HCT116 (cell line): ENCODE data around the gene B4GALNT4. TPM values are rescaled to one million over a fixed set of nuclear protein-coding genes. Genes with fewer than 3 reads are reported as not detected.
"Not testable (repeated sequence)": the region's sequence is repeated elsewhere in the genome, so short reads cannot be mapped to it uniquely, and the experiment has no call there.

Experiments
- ATAC-seq: fragments of 200-7000 bp; cut with Tn5 transposase; 2 replicates; pipeline ENCODE4 v1.9.1; 2020; ENCODE audit warnings: mild to moderate bottlenecking, moderate library complexity
- BruUV-seq: library from RNA; stranded (reverse); fragments of 400-500 nt; replicated peaks from 2 replicates; lab custom pipeline; 2021; lab: Mats Ljungman, UMichigan
- CTCF ChIA-PET: fragments of 300-600 bp; sonication (Branson Sonifier 250); formaldehyde crosslinking; loops from one replicate; lab custom pipeline; 2021; ENCODE audit warnings: antibody characterized with exemption; lab: Charles Lee
- POLR2A ChIA-PET: fragments of 300-600, 350-600 bp; sonication (Branson Sonifier 250); formaldehyde crosslinking; loops from one replicate; lab custom pipeline; 2021; ENCODE audit warnings: antibody characterized with exemption; lab: Charles Lee
- RAD21 ChIA-PET, 2 experiments: fragments of 300-600 bp; sonication (Branson Sonifier 250); formaldehyde crosslinking; loops; one replicate each; lab custom pipeline; 2023; ENCODE audit warnings: low total read pairs in 2 of 2; ENCODE audit not compliant: uncharacterized antibody in 2 of 2, unreplicated experiment in 2 of 2, low non-redundant PET in 1 of 2; lab: Charles Lee
- DNase-seq: peaks from one replicate; pipeline ENCODE4 v3.0.0-alpha.2; 2010; ENCODE audit warnings: low read depth, low spot score
- H2AFZ ChIP-seq: fragments of 200-600 bp; shearing (Covaris generic), sonication (generic); 2 replicates; pipeline ENCODE4 v1.6.1; 2017; ENCODE audit warnings: low read depth, mixed run types, mixed read lengths, antibody characterized with exemption, low read length; ENCODE audit not compliant: poor library complexity, severe bottlenecking
- H3K27ac ChIP-seq: 2 replicates; pipeline ENCODE4 v1.5.1; 2012; ENCODE audit warnings: low read depth, low read length
- H3K27me3 ChIP-seq: fragments of 200-600 bp; sonication (generic); 2 replicates; pipeline ENCODE4 v1.6.1; 2016; ENCODE audit warnings: mixed run types, low read length, mixed read lengths; ENCODE audit not compliant: insufficient read depth
- H3K36me3 ChIP-seq, 2 experiments: fragments of 200-500 bp in 1 of 2; fragments of 200-600 bp in 1 of 2; sonication (Bioruptor generic) in 1 of 2; sonication (generic) in 1 of 2; 2 replicates each; pipeline versions ENCODE4 v1.5.1 to v1.6.1; 2014 to 2016; ENCODE audit warnings: low read length in 2 of 2, inconsistent platforms in 1 of 2, mixed read lengths in 1 of 2, mixed run types in 1 of 2; ENCODE audit not compliant: insufficient read depth in 2 of 2, control insufficient read depth in 1 of 2
- H3K4me1 ChIP-seq, 2 experiments: fragments of 200-600 bp in 1 of 2; sonication (generic) in 1 of 2; 2 replicates each; pipeline versions ENCODE4 v1.5.1 to v1.6.1; 2012 to 2017; ENCODE audit warnings: low read length in 2 of 2, inconsistent platforms in 1 of 2, mild to moderate bottlenecking in 1 of 2, mixed read lengths in 1 of 2, mixed run types in 1 of 2, moderate library complexity in 1 of 2; ENCODE audit not compliant: insufficient read depth in 2 of 2, control insufficient read depth in 1 of 2
- H3K4me2 ChIP-seq: fragments of 200-600 bp; sonication (generic); 2 replicates; pipeline ENCODE4 v1.6.1; 2017; ENCODE audit warnings: mixed run types, low read length, mixed read lengths
- H3K4me3 ChIP-seq, 2 experiments: fragments of 200-600 bp in 1 of 2; sonication (generic) in 1 of 2; replicated peaks in 1 of 2; 2 replicates each; pipeline ENCODE4 v1.5.1; 2011 to 2016; ENCODE audit warnings: low read length in 2 of 2, control low read depth in 1 of 2, low read depth in 1 of 2, mild to moderate bottlenecking in 1 of 2, mixed read lengths in 1 of 2, mixed run types in 1 of 2
- H3K79me2 ChIP-seq: fragments of 200-600 bp; sonication (generic); 2 replicates; pipeline ENCODE4 v1.6.1; 2017; ENCODE audit warnings: mild to moderate bottlenecking, mixed run types, low read length, moderate library complexity, mixed read lengths; ENCODE audit not compliant: insufficient read depth
- H3K9ac ChIP-seq: fragments of 200-600 bp; sonication (generic); 2 replicates; pipeline ENCODE4 v1.6.1; 2016; ENCODE audit warnings: low read length, mixed read lengths
- H3K9me2 ChIP-seq: fragments of 200-600 bp; sonication (generic), shearing (Covaris generic); 2 replicates; pipeline ENCODE4 v1.6.1; 2017; ENCODE audit warnings: mixed run types, mild to moderate bottlenecking, moderate library complexity; ENCODE audit not compliant: insufficient read depth
- H3K9me3 ChIP-seq, 2 experiments: fragments of 200-500 bp in 1 of 2; fragments of 200-600 bp in 1 of 2; sonication (Bioruptor generic) in 1 of 2; sonication (generic) in 1 of 2; 2 replicates each; pipeline ENCODE4 v1.6.1; 2014 to 2017; ENCODE audit warnings: low read length in 2 of 2, mixed read lengths in 2 of 2, inconsistent platforms in 1 of 2, low read depth in 1 of 2, mild to moderate bottlenecking in 1 of 2, mixed run types in 1 of 2, moderate library complexity in 1 of 2; ENCODE audit not compliant: control insufficient read depth in 1 of 2, insufficient read depth in 1 of 2
- H4K20me1 ChIP-seq: fragments of 200-600 bp; sonication (generic), shearing (Covaris generic); 2 replicates; pipeline ENCODE4 v1.6.1; 2017; ENCODE audit warnings: mixed run types, mild to moderate bottlenecking, moderate library complexity; ENCODE audit not compliant: insufficient read depth
- EZH2phosphoT487 ChIP-seq: fragments of 200-600 bp; IDR thresholded peaks from 2 replicates; pipeline ENCODE4 v1.6.1; 2018; ENCODE audit warnings: antibody characterized with exemption, borderline replicate concordance
- REST ChIP-seq: IDR thresholded peaks from 2 replicates; pipeline ENCODE4 v1.6.1; 2012; ENCODE audit warnings: low read depth
- ZBTB33 ChIP-seq: IDR thresholded peaks from 2 replicates; pipeline ENCODE4 v1.6.1; 2011; ENCODE audit warnings: mild to moderate bottlenecking, low read length, moderate library complexity; ENCODE audit not compliant: insufficient replicate concordance; ENCODE audit errors: extremely low read depth
- ZNF274 ChIP-seq: fragments of 200-500 bp; sonication (Bioruptor generic); IDR thresholded peaks from 2 replicates; pipeline ENCODE4 v1.6.1; 2014; ENCODE audit warnings: mild to moderate bottlenecking, low read depth, low read length, inconsistent platforms
- intact Hi-C: fragments of 100-400 bp; cut with micrococcal nuclease; formaldehyde crosslinking; loops from 2 replicates; pipeline ENCODE4 v1.10.0; 2022
- total RNA-seq: library from RNA; stranded (reverse); gene quantifications from one replicate; pipeline ENCODE4 v1.2.1, GENCODE V29; 2021; ENCODE audit not compliant: unreplicated experiment

B4GALNT4 gene
- total RNA-seq, 1 experiment from 2014 or later = 54.3 TPM

- Histone ChIP-seq H4K20me1 (no peaks in the 10 kb centered on the region), H2AFZ (no peak overlapping the region), H3K4me2 (no peak overlapping the region), H3K27me3 (no peaks in the 10 kb centered on the region), H3K9me2 (no peaks in the 10 kb centered on the region), H3K9me3 (no peaks in the 10 kb centered on the region; a peak in 1 of 4 replicates), H3K36me3 (no peaks in the 10 kb centered on the region), H3K4me3 (no peak overlapping the region), H3K4me1 (peaks cover 0 to 7% of the 10 kb centered on the region in 2 experiments; a peak in 2 of 4 replicates), H3K79me2 (no peaks in the 10 kb centered on the region), H3K9ac (no peak overlapping the region), H3K27ac (no peak overlapping the region)
- ChIA-PET POLR2A (no interaction called here), CTCF (no interaction called here), RAD21 (no interaction called here)
- TF ChIP-seq ZNF274 = no peak
- no peak for TF ChIP-seq ZBTB33
- no peak for TF ChIP-seq REST
- TF ChIP-seq EZH2phosphoT487 = no peak
- ATAC-seq (no peak), DNase-seq (no peak)
- BruUV-seq = no TSS peak
- intact Hi-C loops = no loop called here
Measured at GRCh38 chr11:328012-328411, 41.3 kb upstream of the B4GALNT4 start.

- H3K4me1 ChIP-seq, H3K4me2 ChIP-seq, H3K79me2 ChIP-seq, H2AFZ ChIP-seq, BruUV-seq, H3K27me3 ChIP-seq, intact Hi-C loops, H3K9ac ChIP-seq, POLR2A ChIA-PET, H4K20me1 ChIP-seq, H3K4me3 ChIP-seq, DNase-seq, H3K9me2 ChIP-seq, H3K9me3 ChIP-seq, RAD21 ChIA-PET, ATAC-seq, CTCF ChIA-PET, H3K27ac ChIP-seq, H3K36me3 ChIP-seq: not testable (repeated sequence)
Measured at GRCh38 chr11:328516-329100, 40.7 kb upstream of the B4GALNT4 start.
